CD8-positive, alpha-beta memory T cell (primary cell): ENCODE measurements around the gene KIAA0513. TPM values are rescaled to one million over a fixed set of nuclear protein-coding genes. Genes with fewer than 3 reads are reported as not detected.

ENCODE experiments used
- CTCF ChIA-PET: fragments of 350-600 bp; sonication (Branson Sonifier 250); formaldehyde crosslinking; loops from one replicate; lab custom pipeline; 2021; ENCODE audit warnings: antibody characterized with exemption; lab: Charles Lee
- POLR2A ChIA-PET: fragments of 350-600 bp; sonication (Branson Sonifier 250); formaldehyde crosslinking; loops from one replicate; lab custom pipeline; 2021; ENCODE audit warnings: antibody characterized with exemption; lab: Charles Lee
- DNase-seq, 5 donors: peaks; one replicate each; pipeline versions ENCODE4 v3.0.0 to v3.0.0-alpha.2; 2020 to 2022; ENCODE audit warnings: mixed read lengths in 1 of 5
- H3K27ac ChIP-seq: one replicate; pipeline ENCODE4 v1.7.0; 2013; ENCODE audit warnings: low read depth, mild to moderate bottlenecking, low read length, moderate library complexity
- H3K27me3 ChIP-seq: 2 replicates; pipeline ENCODE4 v1.7.0; 2013; ENCODE audit warnings: low read length, mild to moderate bottlenecking; ENCODE audit not compliant: insufficient read depth, poor library complexity, severe bottlenecking
- H3K36me3 ChIP-seq: 2 replicates; pipeline ENCODE4 v1.7.0; 2013; ENCODE audit warnings: mild to moderate bottlenecking, low read length, moderate library complexity; ENCODE audit not compliant: insufficient read depth
- H3K4me1 ChIP-seq: 2 replicates; pipeline ENCODE4 v1.7.0; 2013; ENCODE audit warnings: mild to moderate bottlenecking, low read length, moderate library complexity; ENCODE audit not compliant: insufficient read depth
- H3K4me3 ChIP-seq: 2 replicates; pipeline ENCODE4 v1.7.0; 2013; ENCODE audit warnings: mild to moderate bottlenecking, low read length
- H3K9me3 ChIP-seq: 2 replicates; pipeline ENCODE4 v1.7.0; 2013; ENCODE audit warnings: mild to moderate bottlenecking, low read length
- H3K27ac Mint-ChIP-seq, 8 donors: one replicate each; pipeline ENCODE4 v1.8.0; 2020 to 2021; ENCODE audit warnings: mixed read lengths in 8 of 8, mild to moderate bottlenecking in 6 of 8, inconsistent platforms in 3 of 8, moderate library complexity in 3 of 8
- H3K27me3 Mint-ChIP-seq, 2 donors: one replicate each; pipeline ENCODE4 v1.8.0; 2020 to 2021; ENCODE audit warnings: mixed read lengths in 2 of 2, mild to moderate bottlenecking in 1 of 2, moderate library complexity in 1 of 2
- H3K36me3 Mint-ChIP-seq, 3 donors: one replicate each; pipeline ENCODE4 v1.8.0; 2020 to 2021; ENCODE audit warnings: mixed read lengths in 3 of 3, inconsistent platforms in 1 of 3, mild to moderate bottlenecking in 1 of 3
- H3K4me1 Mint-ChIP-seq, 3 donors: one replicate each; pipeline ENCODE4 v1.8.0; 2020 to 2021; ENCODE audit warnings: mixed read lengths in 3 of 3, inconsistent platforms in 1 of 3, mild to moderate bottlenecking in 1 of 3
- H3K4me3 Mint-ChIP-seq, 7 donors: one replicate each; pipeline ENCODE4 v1.8.0; 2020 to 2021; ENCODE audit warnings: mixed read lengths in 7 of 7, mild to moderate bottlenecking in 6 of 7, moderate library complexity in 4 of 7, inconsistent platforms in 2 of 7
- H3K9me3 Mint-ChIP-seq, 5 donors: one replicate each; pipeline ENCODE4 v1.8.0; 2020 to 2022; ENCODE audit warnings: mixed read lengths in 5 of 5, mild to moderate bottlenecking in 3 of 5, moderate library complexity in 2 of 5, inconsistent platforms in 1 of 5
- polyA plus RNA-seq: library from polyadenylated mRNA; unstranded; fragments of 300-500 nt; fragmentation: Illumina TruSeq; gene quantifications from one replicate; pipeline ENCODE4 v1.2.3, GENCODE V29; 2021
- total RNA-seq, 2 experiments: library from RNA; stranded (reverse); gene quantifications; one replicate each; pipeline ENCODE4 v1.2.3, GENCODE V29; 2021

Gene KIAA0513
- total and polyA plus RNA-seq, 3 experiments from 2014 or later, result 7.2 to 13.5 (median 13.2) TPM

DNA sequence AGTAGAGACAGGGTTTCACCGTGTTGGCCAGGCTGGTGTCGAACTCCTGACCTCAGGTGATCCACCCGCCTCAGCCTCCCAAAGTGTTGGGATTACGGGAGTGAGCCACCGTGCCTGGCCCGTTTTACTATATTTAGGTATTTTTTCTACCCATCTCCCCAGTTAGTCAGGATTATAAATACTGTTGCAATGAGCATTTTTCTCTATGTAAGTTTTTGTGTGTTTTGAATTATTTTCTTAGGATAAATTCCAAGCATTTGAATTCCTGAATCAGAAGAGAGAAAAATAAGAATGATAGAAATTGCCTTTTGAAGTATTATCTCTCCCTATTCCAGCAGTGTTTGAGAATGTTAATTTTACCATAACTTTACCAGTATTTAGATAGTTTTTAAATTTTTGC lies 36.6 kb downstream of the KIAA0513 start:
- CTCF ChIA-PET, result no interaction called here
- H3K4me3 Mint-ChIP-seq, result no peak overlapping the region
- POLR2A ChIA-PET, result no interaction called here
- Histone ChIP-seq H3K9me3 (no peaks in the 10 kb centered on the region), H3K27me3 (no peaks in the 10 kb centered on the region), H3K4me3 (no peak overlapping the region), H3K36me3 (no peaks in the 10 kb centered on the region), H3K27ac (no peak overlapping the region), H3K4me1 (no peaks in the 10 kb centered on the region)
- H3K4me1 Mint-ChIP-seq, result peaks cover 2 to 9% (median 6%) of the 10 kb centered on the region in 3 donors
- no peak for DNase-seq
- peaks cover 0 to 35% (median 2%) of the 10 kb centered on the region in 3 donors for H3K36me3 Mint-ChIP-seq
- no peaks in the 10 kb centered on the region for H3K9me3 Mint-ChIP-seq
- no peak overlapping the region for H3K27ac Mint-ChIP-seq
- peaks cover 0 to 3% of the 10 kb centered on the region in 2 donors for H3K27me3 Mint-ChIP-seq

GRCh38 chr16:85065099-85065498 lies 37.5 kb downstream of the KIAA0513 start:
- Histone ChIP-seq H3K36me3 (no peaks in the 10 kb centered on the region), H3K4me1 (no peaks in the 10 kb centered on the region), H3K27ac (no peak overlapping the region), H3K27me3 (no peaks in the 10 kb centered on the region), H3K4me3 (no peak overlapping the region), H3K9me3 (no peaks in the 10 kb centered on the region)
- H3K27me3 Mint-ChIP-seq, result peaks cover 0 to 3% of the 10 kb centered on the region in 2 donors
- peaks cover 2 to 8% (median 6%) of the 10 kb centered on the region in 3 donors for H3K4me1 Mint-ChIP-seq
- CTCF ChIA-PET, result interaction anchor here (0.9 to 1.7 kb wide), 2 partner anchors 9 to 22 kb away, joined by 4 to 5 read pairs; no protein-coding TSS in a partner anchor
- POLR2A ChIA-PET, result no interaction called here
- no peak overlapping the region for H3K27ac Mint-ChIP-seq
- no peaks in the 10 kb centered on the region for H3K9me3 Mint-ChIP-seq
- DNase-seq, result no peak
- H3K36me3 Mint-ChIP-seq, result peaks cover 0 to 41% (median 5%) of the 10 kb centered on the region in 3 donors
- no peak overlapping the region for H3K4me3 Mint-ChIP-seq

- DNase-seq, result no peak
- H3K4me1 Mint-ChIP-seq, result peaks cover 2 to 6% (median 6%) of the 10 kb centered on the region in 3 donors
- POLR2A ChIA-PET, result no interaction called here
- no peak overlapping the region for H3K4me3 ChIP-seq
- H3K36me3 Mint-ChIP-seq, result peaks cover 4 to 49% (median 10%) of the 10 kb centered on the region in 3 donors
- H3K36me3 ChIP-seq, result no peaks in the 10 kb centered on the region
- CTCF ChIA-PET, result interaction anchor here (1.7 kb wide), 1 partner anchor 11 kb away, joined by 5 read pairs; no protein-coding TSS in a partner anchor
- no peaks in the 10 kb centered on the region for H3K27me3 ChIP-seq
- no peak overlapping the region for H3K27ac ChIP-seq
- H3K4me3 Mint-ChIP-seq, result no peak overlapping the region
- peak overlapping the region in 1 of 8 donors; percentile 87 for H3K27ac Mint-ChIP-seq
- H3K4me1 ChIP-seq, result no peaks in the 10 kb centered on the region
- H3K9me3 Mint-ChIP-seq, result no peaks in the 10 kb centered on the region
- peaks cover 0 to under 1% of the 10 kb centered on the region in 2 donors for H3K27me3 Mint-ChIP-seq
- no peaks in the 10 kb centered on the region for H3K9me3 ChIP-seq
Measured at GRCh38 chr16:85066346-85066885, 38.8 kb downstream of the KIAA0513 start.

DNA sequence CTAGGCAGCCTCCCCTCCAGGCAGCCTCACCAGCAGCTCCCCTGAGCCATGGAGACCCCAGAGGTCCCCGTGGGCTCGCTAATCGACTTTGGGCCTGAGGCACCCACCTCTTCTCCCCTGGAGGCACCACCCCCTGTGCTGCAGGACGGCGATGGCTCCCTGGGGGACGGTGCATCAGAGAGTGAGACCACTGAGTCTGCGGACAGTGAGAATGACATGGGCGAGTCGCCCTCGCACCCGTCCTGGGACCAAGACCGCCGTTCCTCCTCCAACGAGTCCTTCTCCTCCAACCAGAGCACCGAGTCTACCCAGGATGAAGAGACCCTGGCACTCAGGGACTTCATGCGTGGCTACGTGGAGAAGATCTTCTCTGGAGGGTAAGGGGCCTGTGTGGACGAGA lies 39.4 kb downstream of the KIAA0513 start:
- ChIA-PET POLR2A (interaction anchor here (0.6 kb wide), 1 partner anchor 491 kb away, joined by 3 read pairs; no protein-coding TSS in a partner anchor), CTCF (no interaction called here)
- DNase-seq, result no peak
- no peaks in the 10 kb centered on the region for H3K9me3 Mint-ChIP-seq
- no peak overlapping the region for H3K27ac Mint-ChIP-seq
- H3K4me3 Mint-ChIP-seq, result no peak overlapping the region
- no peak overlapping the region for H3K4me3 ChIP-seq
- H3K9me3 ChIP-seq, result no peaks in the 10 kb centered on the region
- no peaks in the 10 kb centered on the region for H3K36me3 ChIP-seq
- H3K4me1 Mint-ChIP-seq, result peaks cover 0 to 4% (median 3%) of the 10 kb centered on the region in 3 donors
- H3K27me3 Mint-ChIP-seq, result no peaks in the 10 kb centered on the region
- no peak overlapping the region for H3K27ac ChIP-seq
- H3K36me3 Mint-ChIP-seq, result peaks cover 7 to 53% (median 11%) of the 10 kb centered on the region in 3 donors
- H3K27me3 ChIP-seq, result no peaks in the 10 kb centered on the region
- no peaks in the 10 kb centered on the region for H3K4me1 ChIP-seq

- ChIA-PET CTCF (no interaction called here), POLR2A (interaction anchor here (0.6 to 0.7 kb wide), 3 partner anchors 12 to 491 kb away, joined by 3 read pairs; no protein-coding TSS in a partner anchor)
- Histone ChIP-seq H3K27me3 (no peaks in the 10 kb centered on the region), H3K4me1 (no peaks in the 10 kb centered on the region), H3K4me3 (no peak overlapping the region), H3K36me3 (peaks cover 2% of the 10 kb centered on the region), H3K9me3 (no peaks in the 10 kb centered on the region), H3K27ac (no peak overlapping the region)
- Mint-ChIP-seq H3K4me1 (no peaks in the 10 kb centered on the region), H3K9me3 (no peaks in the 10 kb centered on the region), H3K27ac (peak overlapping the region in 1 of 8 donors; percentile 32), H3K36me3 (peaks cover 7 to 54% (median 11%) of the 10 kb centered on the region in 3 donors), H3K4me3 (no peak overlapping the region), H3K27me3 (no peaks in the 10 kb centered on the region)
- DNase-seq, result no peak
Measured at GRCh38 chr16:85067426-85067825, 39.8 kb downstream of the KIAA0513 start.

DNA sequence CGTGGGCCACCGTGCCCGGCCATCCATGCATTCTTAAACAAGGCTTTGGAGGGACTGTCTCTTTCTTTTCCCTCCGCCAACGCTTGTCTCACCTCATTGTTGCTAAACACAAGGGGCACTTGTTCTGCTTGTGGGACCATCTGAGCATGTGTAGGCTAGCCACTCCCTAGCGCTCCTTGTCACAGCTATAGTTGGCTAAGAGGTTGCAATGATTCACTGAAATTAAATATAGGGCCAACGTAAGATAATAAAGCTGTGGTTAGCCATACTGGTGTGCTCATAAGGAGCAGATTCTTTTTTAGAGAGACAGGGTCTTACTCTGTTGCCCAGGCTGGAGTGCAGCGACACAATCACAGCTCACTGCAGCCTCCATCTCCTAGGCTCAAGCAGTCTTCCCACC lies 41.2 kb downstream of the KIAA0513 start:
- Mint-ChIP-seq H3K36me3 (peaks cover 7 to 62% (median 9%) of the 10 kb centered on the region in 3 donors), H3K27me3 (no peaks in the 10 kb centered on the region), H3K4me3 (no peak overlapping the region), H3K4me1 (no peaks in the 10 kb centered on the region), H3K9me3 (no peaks in the 10 kb centered on the region), H3K27ac (no peak overlapping the region)
- H3K4me3 ChIP-seq, result no peak overlapping the region
- H3K4me1 ChIP-seq, result no peaks in the 10 kb centered on the region
- peaks cover 9% of the 10 kb centered on the region for H3K36me3 ChIP-seq
- POLR2A ChIA-PET, result no interaction called here
- CTCF ChIA-PET, result interaction anchor here (1.7 kb wide), 1 partner anchor 9 kb away, joined by 4 read pairs; no protein-coding TSS in a partner anchor
- H3K27ac ChIP-seq, result no peak overlapping the region
- no peak for DNase-seq
- no peaks in the 10 kb centered on the region for H3K27me3 ChIP-seq
- H3K9me3 ChIP-seq, result no peaks in the 10 kb centered on the region

GRCh38 chr16:85069171-85069570 lies 41.6 kb downstream of the KIAA0513 start:
- no peaks in the 10 kb centered on the region for H3K4me1 Mint-ChIP-seq
- H3K27me3 ChIP-seq, result no peaks in the 10 kb centered on the region
- H3K27ac ChIP-seq, result no peak overlapping the region
- no peak for DNase-seq
- H3K9me3 ChIP-seq, result no peaks in the 10 kb centered on the region
- H3K9me3 Mint-ChIP-seq, result no peaks in the 10 kb centered on the region
- no peak overlapping the region for H3K4me3 Mint-ChIP-seq
- peaks cover 9% of the 10 kb centered on the region for H3K36me3 ChIP-seq
- POLR2A ChIA-PET, result no interaction called here
- H3K36me3 Mint-ChIP-seq, result peaks cover 7 to 62% (median 9%) of the 10 kb centered on the region in 3 donors
- H3K27ac Mint-ChIP-seq, result no peak overlapping the region
- H3K4me3 ChIP-seq, result no peak overlapping the region
- no peaks in the 10 kb centered on the region for H3K27me3 Mint-ChIP-seq
- CTCF ChIA-PET, result interaction anchor here (1.7 kb wide), 1 partner anchor 9 kb away, joined by 4 read pairs; no protein-coding TSS in a partner anchor
- H3K4me1 ChIP-seq, result no peaks in the 10 kb centered on the region

GRCh38 chr16:85072076-85072860 lies 44.7 kb downstream of the KIAA0513 start:
- no peaks in the 10 kb centered on the region for H3K4me1 ChIP-seq
- no peak for DNase-seq
- CTCF ChIA-PET, result interaction anchor here (0.9 to 2.9 kb wide), 2 partner anchors 15 to 120 kb away, joined by 3 to 9 read pairs; no protein-coding TSS in a partner anchor
- Mint-ChIP-seq H3K27ac (peak overlapping the region in 1 of 8 donors; percentile 54), H3K9me3 (no peaks in the 10 kb centered on the region), H3K36me3 (peaks cover 7 to 60% (median 11%) of the 10 kb centered on the region in 3 donors), H3K4me3 (no peak overlapping the region), H3K4me1 (no peaks in the 10 kb centered on the region), H3K27me3 (no peaks in the 10 kb centered on the region)
- no peaks in the 10 kb centered on the region for H3K27me3 ChIP-seq
- POLR2A ChIA-PET, result no interaction called here
- peaks cover 9% of the 10 kb centered on the region for H3K36me3 ChIP-seq
- H3K4me3 ChIP-seq, result no peak overlapping the region
- H3K27ac ChIP-seq, result no peak overlapping the region
- no peaks in the 10 kb centered on the region for H3K9me3 ChIP-seq
